NCI-H446 (cell line): ENCODE results near the gene PLEKHH3.
A peak's percentile ranks its signal among the peaks of the same experiment; 100 is the strongest.

Experiments
- DNase-seq, 2 experiments: peaks; one replicate each; lab custom pipeline; 2025; lab: John Stamatoyannopoulos, UW

The PLEKHH3 gene

DNA sequence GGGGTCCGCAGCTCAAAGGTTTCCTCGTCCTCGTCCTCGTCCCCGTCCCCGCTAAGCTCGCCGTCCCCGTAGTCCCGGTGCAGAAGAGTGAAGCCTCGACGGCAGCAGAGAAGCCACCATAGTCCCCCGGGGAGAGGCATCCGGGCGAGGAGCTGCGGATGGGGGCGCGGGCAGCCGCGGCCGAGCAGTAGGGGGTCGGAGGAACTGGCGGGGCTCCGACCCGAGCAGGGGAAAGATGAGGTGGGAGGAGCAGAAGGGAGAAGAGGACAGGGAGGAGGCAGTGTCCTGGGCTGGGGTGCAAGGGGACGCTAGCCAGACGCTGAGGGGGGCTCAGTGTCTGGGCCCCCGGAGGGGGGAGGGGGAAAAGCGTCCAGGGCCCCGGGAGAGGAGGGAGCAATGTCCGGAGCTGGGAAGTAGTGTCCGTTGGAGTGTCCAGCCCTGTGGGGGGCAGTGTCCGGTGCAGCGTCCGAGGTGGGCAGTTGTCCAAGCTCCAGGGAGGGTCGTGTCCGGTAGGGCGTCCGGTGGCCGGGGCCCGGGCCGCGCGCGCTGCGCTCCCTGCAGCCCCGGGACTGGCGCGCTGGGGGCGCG lies at the start of gene PLEKHH3:
PLEKHH3 (minus strand) TSS at position 571 of the 588 bp plus-strand sequence; CDS start at position 140, 431 bp downstream.
- peak in 1 of 2 experiments; percentile 63 for DNase-seq

DNA sequence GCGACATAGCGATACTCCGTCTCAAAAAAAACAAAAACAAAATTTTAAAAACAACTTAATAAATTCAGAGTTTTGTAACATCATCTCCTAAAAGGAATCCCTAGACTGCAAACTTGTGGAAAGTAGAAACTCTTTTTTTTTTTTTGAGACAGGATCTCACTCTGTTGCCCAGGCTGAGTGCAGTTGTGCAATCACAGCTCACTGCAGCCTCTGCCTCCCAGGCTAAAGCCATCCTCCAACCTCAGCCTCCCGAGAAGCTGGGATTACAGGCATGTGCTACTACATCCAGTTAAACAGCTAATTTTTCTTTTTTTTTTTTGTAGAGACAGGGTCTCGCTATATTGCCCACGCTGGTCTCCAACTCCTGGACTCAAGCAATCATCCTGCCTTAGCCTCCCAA lies 48.3 kb upstream of the PLEKHH3 start:
- DNase-seq: no peak

DNA sequence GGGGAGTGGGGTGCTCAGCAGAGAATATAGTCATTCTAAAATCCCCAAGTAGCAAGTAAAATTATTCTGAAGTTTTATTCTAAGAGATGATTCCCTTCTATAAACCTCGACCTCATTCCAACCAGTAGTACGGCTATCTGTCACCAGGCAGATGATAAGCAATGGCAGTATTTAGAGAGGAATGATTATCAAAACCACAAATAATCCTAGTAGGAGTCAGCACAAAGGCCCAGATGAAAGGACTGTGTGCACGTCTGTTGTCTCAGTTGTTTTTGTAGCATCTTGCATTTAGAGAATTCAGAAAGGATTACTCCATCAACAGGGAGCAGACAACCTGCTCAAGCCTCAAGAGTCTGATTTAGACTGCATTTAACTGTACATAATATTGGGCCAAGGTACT lies 46.8 kb upstream of the PLEKHH3 start:
- DNase-seq: no peak

GRCh38 chr17:42720996-42721583 lies 44.3 kb upstream of the PLEKHH3 start:
- DNase-seq: peak; percentile 39 to 68

- DNase-seq: no peak
Measured at GRCh38 chr17:42709561-42709960, 32.8 kb upstream of the PLEKHH3 start.

DNA sequence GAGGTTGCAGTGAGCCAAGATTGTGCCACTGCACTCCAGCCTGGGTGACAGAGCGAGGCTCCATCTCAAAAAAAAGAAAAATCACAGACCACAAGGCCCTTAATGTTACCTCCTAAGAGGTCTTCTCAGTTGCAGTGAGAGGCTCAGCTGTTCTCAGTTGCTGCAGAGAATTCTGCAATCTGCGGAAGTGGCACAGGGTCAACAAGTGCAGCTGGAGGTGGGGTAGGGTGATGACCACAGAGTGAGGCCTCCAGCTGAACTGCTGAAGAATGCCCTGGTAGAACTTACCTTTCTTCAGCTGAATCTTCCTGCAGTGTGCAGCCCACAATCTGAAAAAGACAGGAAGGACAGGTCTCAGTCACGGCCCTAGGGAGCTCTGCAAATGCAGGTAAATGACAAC lies 31.8 kb upstream of the PLEKHH3 start:
- no peak for DNase-seq

DNA sequence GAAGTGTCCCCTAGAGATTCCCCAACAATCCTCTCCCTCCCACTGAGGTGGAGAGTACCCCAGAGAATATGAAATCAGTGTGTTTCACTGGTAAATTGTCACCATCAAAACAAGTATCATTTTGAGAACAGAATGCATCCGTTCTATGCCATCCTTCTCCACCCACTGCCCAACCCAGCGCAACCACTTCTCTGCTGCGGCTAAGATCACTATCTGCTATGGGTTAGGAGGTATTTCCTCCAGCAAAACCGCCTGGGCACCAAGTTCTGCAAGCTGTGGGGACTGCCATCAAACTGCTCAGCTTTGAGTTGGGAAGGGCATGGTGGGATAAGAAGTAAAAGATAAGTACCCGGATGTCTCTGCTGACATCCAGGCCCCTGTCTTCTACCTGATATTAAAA lies 29.9 kb upstream of the PLEKHH3 start:
- DNase-seq: no peak

DNA sequence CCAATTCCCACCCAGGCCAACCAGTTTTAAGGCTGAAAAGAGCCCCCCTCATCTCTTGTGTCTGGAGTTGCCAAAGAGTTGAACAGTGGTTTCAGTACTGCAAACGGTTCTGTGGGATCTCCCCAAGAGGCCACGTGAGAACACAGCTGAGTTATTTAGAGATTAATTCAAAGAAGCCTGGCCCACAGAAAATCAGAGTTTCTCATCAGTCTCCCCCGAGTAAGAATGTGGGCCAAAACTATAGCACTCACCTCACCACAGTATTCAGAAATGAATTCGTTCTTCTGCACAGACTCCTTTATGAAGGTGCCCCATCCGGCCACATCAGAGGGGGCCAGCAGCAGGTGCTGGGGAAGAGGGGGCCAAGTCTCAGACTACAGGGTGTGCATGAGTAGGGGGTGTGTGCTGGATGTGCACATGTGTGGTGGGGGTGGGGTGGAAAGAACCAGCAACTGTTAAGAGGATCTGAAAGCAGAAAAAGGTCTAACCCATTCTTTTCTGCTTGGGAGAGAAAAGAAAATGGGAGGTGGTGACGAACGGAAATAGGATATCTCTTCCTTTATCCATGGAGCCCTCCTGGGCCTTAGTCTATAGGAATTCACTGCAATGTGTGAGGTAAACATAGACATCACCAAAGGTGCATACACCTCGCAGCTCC lies 28.2 kb upstream of the PLEKHH3 start:
- no peak for DNase-seq

DNA sequence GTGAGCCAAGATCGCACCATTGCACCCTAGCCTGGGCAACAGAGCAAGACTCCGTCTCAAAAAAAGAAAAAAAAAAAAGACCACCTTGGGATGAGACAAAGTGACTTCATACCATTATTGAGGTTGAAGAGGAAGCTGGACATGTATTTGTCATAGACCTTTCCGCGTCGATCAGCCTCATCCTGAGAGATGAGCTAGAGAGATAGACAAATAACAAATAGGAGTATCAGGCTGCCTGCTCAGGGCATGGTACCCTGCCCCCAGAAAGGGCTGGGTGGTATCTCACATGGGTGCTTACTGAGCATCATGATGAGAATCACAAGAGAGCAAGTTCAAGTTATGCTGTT lies 27.7 kb upstream of the PLEKHH3 start:
- no peak for DNase-seq

DNA sequence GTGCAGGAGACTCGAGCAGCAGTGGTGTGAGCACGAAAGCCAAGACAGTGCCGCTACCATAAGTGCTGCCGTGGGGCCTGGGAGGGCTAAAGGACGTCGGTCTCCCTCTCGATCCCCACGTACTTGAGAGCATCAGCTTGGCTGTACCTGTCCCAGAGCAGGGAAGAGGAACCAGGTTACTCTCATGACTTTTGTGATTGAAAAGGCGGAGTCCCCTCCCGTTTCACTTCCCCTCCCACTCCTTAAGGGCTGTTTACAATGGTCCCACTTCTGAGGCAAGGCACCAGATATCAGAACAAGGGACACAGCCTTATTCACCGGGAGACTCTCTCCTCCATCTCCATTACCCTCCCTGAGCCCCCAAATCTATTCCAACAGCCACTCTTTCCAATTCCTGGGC lies 25.7 kb upstream of the PLEKHH3 start:
- DNase-seq: no peak

DNA sequence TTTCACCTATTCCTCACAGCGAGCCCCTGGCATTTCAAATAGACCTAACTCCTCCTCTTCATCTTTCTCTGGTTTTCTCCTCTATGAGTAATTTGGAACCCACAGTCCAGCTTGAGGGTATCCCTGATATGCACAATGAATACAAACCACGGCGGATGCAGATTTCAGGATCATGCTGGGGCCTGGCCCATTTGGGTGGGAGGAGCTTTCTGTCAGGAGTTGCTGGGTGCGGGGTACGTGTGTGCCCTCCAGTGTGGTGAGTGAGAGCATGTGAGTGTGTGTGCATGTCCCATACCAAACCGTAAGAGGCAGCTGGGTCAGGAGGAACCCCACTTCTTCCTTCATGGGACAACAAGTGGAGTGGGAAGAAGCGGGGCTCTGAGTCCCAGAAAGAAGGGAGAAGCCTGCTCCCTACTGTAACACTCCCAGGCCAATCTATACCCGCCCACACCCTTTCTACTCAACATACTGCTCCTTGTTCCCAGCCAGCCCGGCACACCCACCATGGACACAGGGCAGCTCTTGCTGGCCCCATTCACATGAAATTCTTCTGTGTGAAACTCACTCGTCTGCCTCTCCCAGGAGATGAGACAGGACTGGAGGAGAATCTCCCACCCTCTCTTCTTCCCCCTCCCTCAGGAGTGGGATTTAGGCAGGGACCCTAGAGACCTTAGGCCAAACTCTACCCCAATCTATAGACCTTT lies 23.9 kb upstream of the PLEKHH3 start:
- no peak for DNase-seq

DNA sequence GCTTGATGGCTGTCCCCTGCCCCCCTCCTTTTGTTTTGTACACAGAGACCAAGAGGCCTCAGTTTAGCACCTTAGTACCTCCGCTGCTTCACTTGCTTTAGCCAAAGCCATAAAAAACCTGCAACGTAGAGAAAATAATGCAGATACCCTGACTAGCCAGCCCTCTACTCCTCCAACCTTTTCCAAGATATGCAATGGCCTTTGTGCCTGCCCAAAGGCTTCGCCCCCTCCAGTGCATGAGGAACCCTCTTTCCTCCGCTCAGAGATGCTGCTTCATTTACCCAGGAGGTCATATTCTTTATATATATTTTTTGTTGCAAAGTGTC lies 22.6 kb upstream of the PLEKHH3 start:
- DNase-seq: no peak

- no peak for DNase-seq
Measured at GRCh38 chr17:42698736-42699414, 22.1 kb upstream of the PLEKHH3 start.

DNA sequence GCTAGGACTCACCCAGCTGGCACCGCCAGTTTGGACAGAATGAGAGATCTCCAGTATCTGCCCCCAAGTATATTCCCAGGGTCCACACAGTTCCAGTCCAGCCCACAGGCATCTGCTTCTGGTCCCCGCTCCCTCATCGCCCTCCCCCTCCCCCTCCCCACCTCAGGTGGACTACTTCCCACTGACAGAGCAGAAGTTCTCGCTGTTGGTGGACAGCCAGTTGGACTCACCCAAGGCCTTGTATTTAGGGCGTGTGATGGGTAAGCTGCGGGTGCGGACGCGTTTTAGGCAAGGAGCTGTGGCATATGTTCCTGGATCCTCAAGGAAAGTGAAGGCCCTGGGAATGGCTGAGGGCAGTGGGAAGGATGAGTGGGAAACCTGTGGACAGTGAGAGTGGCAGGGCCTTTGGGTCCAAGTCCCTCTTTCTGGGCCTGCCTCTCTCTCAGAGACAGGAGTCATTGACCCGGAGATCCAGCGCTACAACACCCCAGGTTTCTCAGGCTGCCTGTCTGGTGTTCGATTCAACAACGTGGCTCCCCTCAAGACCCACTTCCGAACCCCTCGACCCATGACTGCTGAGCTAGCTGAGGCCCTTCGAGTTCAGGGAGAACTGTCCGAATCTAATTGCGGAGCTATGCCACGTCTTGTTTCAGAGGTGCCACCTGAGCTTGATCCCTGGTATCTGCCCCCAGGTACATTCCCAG lies 20.5 kb upstream of the PLEKHH3 start:
- no peak for DNase-seq

GRCh38 chr17:42695500-42695899 lies 18.7 kb upstream of the PLEKHH3 start:
- DNase-seq: no peak

- DNase-seq: no peak
Measured at GRCh38 chr17:42694524-42694923, 17.7 kb upstream of the PLEKHH3 start.

DNA sequence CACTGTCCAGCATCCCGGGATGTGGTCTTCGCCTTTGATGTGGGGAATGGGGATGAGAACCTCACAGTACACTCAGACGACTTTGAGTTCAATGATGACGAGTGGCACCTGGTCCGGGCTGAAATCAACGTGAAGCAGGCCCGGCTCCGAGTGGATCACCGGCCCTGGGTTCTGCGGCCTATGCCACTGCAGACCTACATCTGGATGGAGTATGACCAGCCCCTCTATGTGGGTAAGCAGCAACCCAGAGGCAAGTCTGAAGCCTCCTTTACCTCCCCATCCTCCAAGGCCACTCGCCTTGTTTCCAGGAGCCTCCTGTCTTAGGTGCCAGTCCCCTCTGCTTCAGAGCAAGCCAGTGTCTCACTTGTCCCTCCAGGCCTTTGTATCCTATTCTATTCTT lies 15.7 kb upstream of the PLEKHH3 start:
- no peak for DNase-seq

DNA sequence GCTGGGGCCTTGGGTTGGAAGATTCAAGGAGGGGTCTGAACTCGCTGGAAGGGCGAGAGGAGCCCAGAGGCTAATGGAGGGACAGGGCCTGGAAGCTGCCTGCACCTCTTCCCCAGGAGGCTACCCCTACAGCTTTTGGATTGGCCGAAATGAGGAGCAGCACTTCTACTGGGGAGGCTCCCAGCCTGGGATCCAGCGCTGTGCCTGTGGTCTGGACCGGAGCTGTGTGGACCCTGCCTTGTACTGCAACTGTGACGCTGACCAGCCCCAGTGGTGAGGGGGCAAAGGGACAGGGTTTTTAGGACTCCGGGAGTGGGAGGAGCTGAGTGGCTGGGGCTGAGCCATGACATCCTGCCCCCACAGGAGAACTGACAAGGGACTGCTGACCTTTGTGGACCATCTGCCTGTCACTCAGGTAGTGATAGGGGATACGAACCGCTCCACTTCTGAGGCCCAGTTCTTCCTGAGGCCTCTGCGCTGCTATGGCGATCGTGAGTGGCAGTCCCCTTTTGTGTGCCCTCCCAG lies 14.3 kb upstream of the PLEKHH3 start:
- no peak for DNase-seq

DNA sequence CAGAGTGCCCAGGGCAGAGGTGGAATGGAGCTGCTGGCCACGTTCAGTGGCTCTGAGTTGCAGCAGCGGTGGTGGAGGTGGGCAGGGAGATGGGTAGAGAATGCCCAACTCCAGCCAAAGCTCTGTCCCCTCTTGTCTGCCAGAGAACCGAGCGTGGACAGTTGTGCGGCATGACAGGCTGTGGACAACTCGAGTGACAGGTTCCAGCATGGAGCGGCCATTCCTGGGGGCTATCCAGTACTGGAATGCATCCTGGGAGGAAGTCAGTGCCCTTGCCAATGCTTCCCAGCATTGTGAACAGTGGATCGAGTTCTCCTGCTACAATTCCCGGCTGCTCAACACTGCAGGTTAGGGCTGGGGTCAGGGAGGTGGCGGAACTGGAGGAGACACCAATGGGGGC lies 13.8 kb upstream of the PLEKHH3 start:
- no peak for DNase-seq

DNA sequence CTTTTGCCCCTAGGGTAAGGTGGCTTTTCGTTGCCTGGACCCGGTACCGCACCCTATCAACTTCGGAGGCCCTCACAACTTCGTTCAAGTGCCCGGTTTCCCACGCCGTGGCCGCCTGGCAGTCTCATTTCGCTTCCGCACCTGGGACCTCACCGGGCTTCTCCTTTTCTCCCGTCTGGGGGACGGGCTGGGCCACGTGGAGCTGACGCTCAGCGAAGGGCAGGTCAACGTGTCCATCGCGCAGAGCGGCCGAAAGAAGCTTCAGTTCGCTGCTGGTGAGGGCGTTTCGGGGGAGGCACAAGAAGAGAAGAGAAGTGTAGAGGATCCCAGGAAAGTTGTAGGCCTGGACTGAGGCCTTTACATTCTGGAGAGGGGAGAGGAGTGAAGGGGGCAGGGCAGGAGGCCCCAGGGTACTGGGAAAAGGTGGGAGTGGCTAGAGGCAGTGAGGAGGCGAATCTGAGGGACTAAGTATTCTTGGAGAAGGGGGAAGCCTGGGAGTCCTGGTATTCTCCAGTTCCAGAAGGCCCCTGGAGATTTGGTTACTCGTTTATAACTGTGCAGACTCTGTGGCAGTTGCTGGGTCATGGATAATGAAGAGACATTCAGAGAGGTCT lies 11.0 kb upstream of the PLEKHH3 start:
- DNase-seq: no peak

- no peak for DNase-seq
Measured at GRCh38 chr17:42686520-42687128, 9.8 kb upstream of the PLEKHH3 start.
